H1 (cell line): Measurements from ENCODE around the gene KLHDC8A. TPM values are rescaled to one million over a fixed set of nuclear protein-coding genes. Genes with fewer than 3 reads are reported as not detected.

Experiments
- CTCF ChIA-PET: fragments of 300-600 bp; sonication (Branson Sonifier 250); formaldehyde crosslinking; loops from one replicate; lab custom pipeline; 2021; ENCODE audit not compliant: partially characterized antibody; lab: Charles Lee
- POLR2A ChIA-PET: fragments of 300-600 bp; sonication (Branson Sonifier 250); formaldehyde crosslinking; loops from one replicate; lab custom pipeline; 2021; ENCODE audit warnings: inconsistent platforms; ENCODE audit not compliant: partially characterized antibody; lab: Charles Lee
- DNase-seq, 2 experiments: peaks; one replicate each; pipeline versions ENCODE4 v3.0.0 to v3.0.0-alpha.2; 2010 to 2022; ENCODE audit warnings: low spot score in 2 of 2, low read depth in 1 of 2, mixed read lengths in 1 of 2
- FAIRE-seq: peaks from 2 replicates; lab custom pipeline; 2011; peaks lifted over from hg19 to GRCh38; lab: Jason Lieb, UNC
- H2AFZ ChIP-seq: 2 replicates; pipeline ENCODE4 v1.8.1; 2012; ENCODE audit warnings: low read length, inconsistent platforms
- H2AK5ac ChIP-seq: 2 replicates; pipeline ENCODE4 v1.6.1; 2013; ENCODE audit warnings: low read depth, low read length
- H2BK120ac ChIP-seq: replicated peaks from 2 replicates; pipeline ENCODE3; 2013; ENCODE audit warnings: low read depth, low read length, inconsistent platforms
- H2BK12ac ChIP-seq: 2 replicates; pipeline ENCODE4 v1.6.1; 2013; ENCODE audit warnings: low read depth, low read length
- H2BK15ac ChIP-seq: 2 replicates; pipeline ENCODE4 v1.6.1; 2013; ENCODE audit warnings: low read length
- H2BK20ac ChIP-seq: 2 replicates; pipeline ENCODE4 v1.6.1; 2013; ENCODE audit warnings: low read length
- H2BK5ac ChIP-seq: 2 replicates; pipeline ENCODE4 v1.6.1; 2013; ENCODE audit warnings: low read depth, low read length
- H3K14ac ChIP-seq: 2 replicates; pipeline ENCODE4 v1.6.1; 2013; ENCODE audit warnings: inconsistent platforms; ENCODE audit not compliant: insufficient read length
- H3K18ac ChIP-seq: 2 replicates; pipeline ENCODE4 v1.6.1; 2013; ENCODE audit warnings: low read length; ENCODE audit errors: extremely low read depth
- H3K23ac ChIP-seq: 2 replicates; pipeline ENCODE4 v1.6.1; 2013; ENCODE audit warnings: inconsistent platforms; ENCODE audit not compliant: insufficient read length
- H3K23me2 ChIP-seq: 2 replicates; pipeline ENCODE4 v1.6.1; 2013; ENCODE audit warnings: low read depth, low read length
- H3K27ac ChIP-seq: 2 replicates; pipeline ENCODE4 v1.6.1; 2011; ENCODE audit warnings: low read depth, low read length, inconsistent platforms
- H3K27me3 ChIP-seq, 4 experiments: replicated peaks in 1 of 4; 1 replicate in 1 of 4; 2 replicates in 3 of 4; pipeline versions ENCODE4 v1.6.1 to v1.8.1; 2011 to 2013; ENCODE audit warnings: low read length in 3 of 4, mild to moderate bottlenecking in 3 of 4, inconsistent platforms in 2 of 4, mixed read lengths in 2 of 4, moderate library complexity in 1 of 4; ENCODE audit not compliant: control insufficient read depth in 3 of 4, insufficient read depth in 3 of 4; ENCODE audit errors: extremely low read depth in 1 of 4
- H3K36me3 ChIP-seq, 4 experiments: 2 replicates each; pipeline versions ENCODE4 v1.6.1 to v1.8.1; 2011 to 2013; ENCODE audit warnings: mild to moderate bottlenecking in 4 of 4, low read length in 3 of 4, moderate library complexity in 2 of 4, control low read depth in 1 of 4, inconsistent platforms in 1 of 4; ENCODE audit not compliant: insufficient read depth in 4 of 4, control insufficient read depth in 2 of 4
- H3K4ac ChIP-seq: replicated peaks from 2 replicates; pipeline ENCODE3; 2013; ENCODE audit warnings: low read length, low read depth, mixed read lengths, inconsistent platforms; ENCODE audit not compliant: insufficient read length
- H3K4me1 ChIP-seq, 4 experiments: replicated peaks in 1 of 4; 1 replicate in 1 of 4; 2 replicates in 3 of 4; pipeline versions ENCODE4 v1.6.1 to v1.8.1; 2011 to 2013; ENCODE audit warnings: low read length in 3 of 4, inconsistent platforms in 2 of 4, mixed read lengths in 1 of 4; ENCODE audit not compliant: insufficient read depth in 4 of 4, control insufficient read depth in 3 of 4
- H3K4me2 ChIP-seq, 2 experiments: 2 replicates each; pipeline versions ENCODE4 v1.6.1 to v1.8.1; 2011 to 2013; ENCODE audit warnings: low read depth in 2 of 2, low read length in 2 of 2, control low read depth in 1 of 2, inconsistent platforms in 1 of 2, mild to moderate bottlenecking in 1 of 2; ENCODE audit not compliant: insufficient read depth in 1 of 2
- H3K4me3 ChIP-seq, 4 experiments: fragments of 200-600, 300-600 bp in 1 of 4; sonication (generic), shearing (Covaris generic), sonication (Bioruptor Twin) in 1 of 4; 2 replicates each; pipeline versions ENCODE4 v1.5.1 to v1.8.1; 2011 to 2016; ENCODE audit warnings: low read length in 4 of 4, low read depth in 3 of 4, control low read depth in 2 of 4, inconsistent platforms in 2 of 4, mild to moderate bottlenecking in 2 of 4, mixed read lengths in 1 of 4, moderate library complexity in 1 of 4; ENCODE audit not compliant: insufficient read depth in 2 of 4; ENCODE audit errors: extremely low read depth in 1 of 4
- H3K56ac ChIP-seq: replicated peaks from 2 replicates; pipeline ENCODE3; 2013; ENCODE audit warnings: low read depth, mild to moderate bottlenecking, mixed read lengths, low read length, inconsistent platforms; ENCODE audit not compliant: insufficient read length
- H3K79me1 ChIP-seq: 2 replicates; pipeline ENCODE4 v1.6.1; 2013; ENCODE audit warnings: low read depth, low read length, control low read depth
- H3K79me2 ChIP-seq, 2 experiments: 2 replicates each; pipeline versions ENCODE4 v1.6.1 to v1.8.1; 2012 to 2013; ENCODE audit warnings: low read length in 2 of 2, mild to moderate bottlenecking in 2 of 2, inconsistent platforms in 1 of 2; ENCODE audit not compliant: insufficient read depth in 2 of 2, control insufficient read depth in 1 of 2
- H3K9ac ChIP-seq, 4 experiments: replicated peaks in 1 of 4; 1 replicate in 1 of 4; 2 replicates in 3 of 4; pipeline versions ENCODE4 v1.6.1 to v1.8.1; 2011 to 2013; ENCODE audit warnings: low read depth in 3 of 4, low read length in 3 of 4, control low read depth in 2 of 4, mild to moderate bottlenecking in 2 of 4, moderate library complexity in 2 of 4, inconsistent platforms in 1 of 4; ENCODE audit errors: extremely low read depth in 1 of 4
- H3K9me3 ChIP-seq, 2 experiments: 2 replicates each; pipeline versions ENCODE4 v1.6.1 to v1.8.1; 2012 to 2013; ENCODE audit warnings: mild to moderate bottlenecking in 2 of 2, moderate library complexity in 2 of 2, control low read depth in 1 of 2, inconsistent platforms in 1 of 2, low read depth in 1 of 2, low read length in 1 of 2, mixed read lengths in 1 of 2; ENCODE audit not compliant: insufficient read depth in 2 of 2
- H4K20me1 ChIP-seq, 2 experiments: replicated peaks in 1 of 2; 2 replicates each; pipeline versions ENCODE3 to v1.8.1; 2011 to 2013; ENCODE audit warnings: inconsistent platforms in 2 of 2, low read length in 2 of 2, mild to moderate bottlenecking in 1 of 2; ENCODE audit not compliant: insufficient read depth in 2 of 2, control insufficient read depth in 1 of 2
- H4K5ac ChIP-seq: 2 replicates; pipeline ENCODE4 v1.6.1; 2013; ENCODE audit warnings: low read length, low read depth, mixed read lengths, inconsistent platforms; ENCODE audit not compliant: insufficient read length
- H4K8ac ChIP-seq: 2 replicates; pipeline ENCODE4 v1.8.0; 2013; ENCODE audit warnings: mild to moderate bottlenecking, moderate library complexity, low read length, inconsistent platforms; ENCODE audit not compliant: insufficient read depth; ENCODE audit errors: extremely low read depth
- H4K91ac ChIP-seq: replicated peaks from 2 replicates; pipeline ENCODE3; 2013; ENCODE audit warnings: low read length, mixed read lengths, inconsistent platforms; ENCODE audit not compliant: insufficient read length
- CTCF ChIP-seq, 3 experiments: IDR thresholded peaks; 1 replicate in 2 of 3; 2 replicates in 1 of 3; pipeline versions ENCODE4 v1.5.1 to v1.6.1; 2011; ENCODE audit warnings: low read length in 3 of 3, mild to moderate bottlenecking in 3 of 3, inconsistent platforms in 2 of 3, low read depth in 1 of 3, moderate library complexity in 1 of 3; ENCODE audit not compliant: insufficient read depth in 1 of 3; ENCODE audit errors: control extremely low read depth in 1 of 3
- MAFK ChIP-seq: IDR thresholded peaks from 2 replicates; pipeline ENCODE4 v1.6.1; 2012; ENCODE audit warnings: low read depth, mild to moderate bottlenecking, improper control_type of control experiment, low read length
- POLR2AphosphoS5 ChIP-seq: IDR thresholded peaks from 2 replicates; pipeline ENCODE4 v1.6.1; 2011; ENCODE audit warnings: low read depth, low read length
- RBBP5 ChIP-seq: IDR thresholded peaks from 2 replicates; pipeline ENCODE4 v1.7.1; 2012; ENCODE audit warnings: low read depth, mild to moderate bottlenecking, inconsistent platforms, low read length, moderate library complexity, borderline replicate concordance
- WGBS, 2 experiments: shearing (Covaris generic) in 1 of 2; methylation state at CpG; one replicate each; pipeline versions ENCODE4 v1.1.6 to v1.1.7; 2013 to 2015; ENCODE audit warnings: low lambda C conversion rate in 2 of 2, mixed read lengths in 2 of 2, inconsistent platforms in 1 of 2, low coverage in 1 of 2, missing lambda C conversion rate in 1 of 2; ENCODE audit not compliant: insufficient replicate concordance in 2 of 2, insufficient coverage in 1 of 2, insufficient read length in 1 of 2; ENCODE audit errors: extremely low coverage in 1 of 2, missing lambda C conversion rate in 1 of 2; 5-methylcytosine and 5-hydroxymethylcytosine counted together
- polyA plus RNA-seq, 7 experiments: library from polyadenylated mRNA; depleted of rRNA in 3 of 7; stranded (reverse) in 5 of 7; unstranded in 2 of 7; fragments of >200 nt in 5 of 7; fragments of 200-250 nt in 2 of 7; gene quantifications; 1 replicate in 5 of 7; 2 replicates in 1 of 7; 4 replicates in 1 of 7; pipeline versions ENCODE4 v1.2.1 to v1.2.3, GENCODE V29; 2011 to 2013; ENCODE audit warnings: missing spikeins in 2 of 7, mixed read lengths in 2 of 7
- total RNA-seq: library from RNA; stranded (reverse); fragmentation: NEBNext Ultra II Directional; extraction: Animal tissue kit (Norgen Biotek cat#: 25700); gene quantifications from 2 replicates; pipeline ENCODE4 v1.2.1, GENCODE V29; 2021

KLHDC8A gene
- total and polyA plus RNA-seq, 2 of the 8 experiments (the other 6 are each of a cell fraction or from before 2014, with no cell fraction given) = 1.9 to 3.4 TPM

DNA sequence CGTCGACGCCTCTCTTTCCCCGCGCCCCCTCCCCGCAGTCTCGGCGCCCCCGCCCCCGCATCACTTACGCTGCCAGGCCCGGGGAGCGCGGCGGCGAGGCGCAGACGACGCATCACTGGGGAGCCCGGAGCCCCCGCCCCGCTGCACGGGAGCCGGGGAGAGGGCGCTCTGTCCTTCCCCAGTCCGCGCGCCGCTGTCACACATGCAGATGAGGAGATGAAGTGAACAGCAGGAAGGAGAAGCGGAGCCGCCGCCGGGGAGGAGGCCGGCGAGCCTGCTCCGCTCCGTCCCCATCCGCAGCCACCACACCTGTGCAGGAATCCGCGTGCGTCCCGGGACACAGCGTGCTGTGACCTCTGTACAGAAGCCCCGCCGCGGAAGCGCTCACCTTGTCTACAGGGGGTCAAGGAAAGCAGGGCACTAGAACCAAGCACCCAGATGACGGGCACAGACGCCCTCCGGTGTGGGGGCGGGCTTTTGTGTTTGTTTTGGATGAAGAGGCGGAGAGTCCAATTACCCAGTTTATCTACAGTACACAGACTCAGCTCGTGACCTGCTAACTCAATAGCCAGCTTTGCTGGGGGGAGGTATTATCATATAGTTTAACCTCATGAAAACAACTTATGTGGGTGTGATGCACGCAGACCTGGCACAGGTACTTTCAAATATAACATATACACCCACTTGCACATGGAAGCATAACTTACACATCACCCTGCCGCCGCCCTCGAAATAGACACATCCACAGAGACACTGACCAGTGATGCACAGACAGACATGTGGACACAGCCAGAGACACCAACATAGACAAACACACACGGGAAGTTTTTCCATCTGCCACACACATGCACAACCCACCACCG is 12.4 kb downstream of the KLHDC8A start:
- WGBS, 2 experiments = 16% methylated on average over 48 of the region's 59 CpGs; no CpG with 5 or more reads in 1 of the 2 experiments
- no peak overlapping the region for H3K27ac ChIP-seq
- POLR2A ChIA-PET = no interaction called here

More for the DNA sequence above, 12.4 kb downstream of the KLHDC8A start:
- Histone ChIP-seq H4K20me1 (no peaks in the 10 kb centered on the region), H4K91ac (no peak overlapping the region), H3K9ac (no peak overlapping the region; a peak in 1 of 7 replicates), H3K4me1 (peaks cover 5 to 10% (median 8%) of the 10 kb centered on the region in 4 experiments), H4K5ac (no peak overlapping the region), H3K9me3 (peaks cover 0 to 4% of the 10 kb centered on the region in 2 experiments; a peak in 1 of 4 replicates), H2AK5ac (no peak overlapping the region), H4K8ac (no peak overlapping the region; the same call in 1 of the 2 replicates), H3K36me3 (no peaks in the 10 kb centered on the region), H2BK5ac (no peak overlapping the region; the same call in 1 of the 2 replicates), H3K14ac (no peak overlapping the region), H3K79me1 (no peaks in the 10 kb centered on the region), H3K79me2 (no peaks in the 10 kb centered on the region), H3K27me3 (peaks cover 11 to 30% (median 29%) of the 10 kb centered on the region in 4 experiments), H3K23me2 (peaks cover 9% of the 10 kb centered on the region; the same call in 1 of the 2 replicates), H2AFZ (peak overlapping the region; percentile 80; the same call in 1 of the 2 replicates), H3K4me2 (peak overlapping the region; percentile 82 to 93), H3K56ac (no peak overlapping the region), H3K4ac (no peak overlapping the region), H2BK15ac (no peak overlapping the region), H3K18ac (peak overlapping the region; percentile 74; the same call in 1 of the 2 replicates), H3K23ac (no peak overlapping the region), H2BK20ac (no peak overlapping the region), H2BK12ac (peak overlapping the region; percentile 78), H3K4me3 (peak overlapping the region; percentile 52 to 70 (median 56)), H2BK120ac (no peak overlapping the region)
- CTCF ChIA-PET = interaction anchor here (0.6 to 67.1 kb wide), 11 partner anchors 8 to 180 kb away, joined by 3 to 2424 read pairs (median 4); no protein-coding TSS in a partner anchor
- peak in 1 of 2 experiments; percentile 72 for DNase-seq
- FAIRE-seq = no peak
- TF ChIP-seq MAFK (no peak), POLR2AphosphoS5 (no peak), RBBP5 (peak; percentile 39; the same call in 1 of the 2 replicates), CTCF (IDR thresholded peaks at IDR 0.05; ENCODE audit: control extremely low read depth in 1 of 3, insufficient read depth in 1 of 3, low read depth in 1 of 3, low read length in 3 of 3) (no peak)
